ENCODE results near the gene PP2D1. TPM values are rescaled to one million over a fixed set of nuclear protein-coding genes. Genes with fewer than 3 reads are reported as not detected.
A peak's percentile ranks its signal among the peaks of the same experiment; 100 is the strongest.

PP2D1 gene
- total and polyA plus RNA-seq, 9 of the 15 experiments (the other 6 are each of a cell fraction or from before 2014, with no cell fraction given), result 0.07 to 0.10 TPM; not detected in 7

DNA sequence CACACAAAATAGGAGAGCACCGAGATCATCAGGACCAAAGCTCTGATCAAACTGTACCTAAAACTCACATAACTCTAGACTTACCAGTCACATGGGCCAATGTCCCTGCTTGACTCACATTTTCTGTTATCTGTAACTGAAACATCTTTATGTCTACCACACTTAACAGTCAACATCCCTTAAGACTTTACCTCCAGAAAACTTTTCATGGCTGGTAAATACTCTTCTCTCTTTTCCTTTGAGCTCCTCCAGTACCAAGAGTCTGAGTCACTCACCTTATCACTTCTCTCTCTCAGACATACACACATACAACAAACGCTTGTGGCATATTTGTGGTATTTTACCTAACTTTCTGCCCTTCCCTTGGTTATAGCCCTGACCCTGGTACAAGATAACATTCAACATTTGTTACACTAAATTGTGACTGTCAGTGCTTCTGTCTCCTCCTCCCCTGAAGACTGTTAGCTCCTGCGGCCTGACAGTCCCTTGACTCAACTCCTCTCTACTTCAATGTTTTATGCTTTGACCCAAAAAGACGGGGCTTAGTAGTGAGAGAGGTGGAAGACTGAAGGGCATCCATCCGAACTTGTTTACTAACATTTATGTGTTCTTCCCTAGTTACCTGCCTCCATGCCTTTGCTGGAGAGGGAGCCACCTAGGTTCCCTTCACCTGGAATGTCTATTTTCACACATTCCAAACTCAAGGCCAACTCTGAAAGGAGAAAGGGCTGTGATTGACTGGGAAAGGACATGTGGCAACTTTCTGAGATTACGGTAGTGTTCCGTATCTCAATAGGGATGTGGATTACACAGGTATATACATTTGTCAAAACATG, 74.4 kb downstream of the PP2D1 start (continued):
- TF ChIP-seq, protein P1, sequence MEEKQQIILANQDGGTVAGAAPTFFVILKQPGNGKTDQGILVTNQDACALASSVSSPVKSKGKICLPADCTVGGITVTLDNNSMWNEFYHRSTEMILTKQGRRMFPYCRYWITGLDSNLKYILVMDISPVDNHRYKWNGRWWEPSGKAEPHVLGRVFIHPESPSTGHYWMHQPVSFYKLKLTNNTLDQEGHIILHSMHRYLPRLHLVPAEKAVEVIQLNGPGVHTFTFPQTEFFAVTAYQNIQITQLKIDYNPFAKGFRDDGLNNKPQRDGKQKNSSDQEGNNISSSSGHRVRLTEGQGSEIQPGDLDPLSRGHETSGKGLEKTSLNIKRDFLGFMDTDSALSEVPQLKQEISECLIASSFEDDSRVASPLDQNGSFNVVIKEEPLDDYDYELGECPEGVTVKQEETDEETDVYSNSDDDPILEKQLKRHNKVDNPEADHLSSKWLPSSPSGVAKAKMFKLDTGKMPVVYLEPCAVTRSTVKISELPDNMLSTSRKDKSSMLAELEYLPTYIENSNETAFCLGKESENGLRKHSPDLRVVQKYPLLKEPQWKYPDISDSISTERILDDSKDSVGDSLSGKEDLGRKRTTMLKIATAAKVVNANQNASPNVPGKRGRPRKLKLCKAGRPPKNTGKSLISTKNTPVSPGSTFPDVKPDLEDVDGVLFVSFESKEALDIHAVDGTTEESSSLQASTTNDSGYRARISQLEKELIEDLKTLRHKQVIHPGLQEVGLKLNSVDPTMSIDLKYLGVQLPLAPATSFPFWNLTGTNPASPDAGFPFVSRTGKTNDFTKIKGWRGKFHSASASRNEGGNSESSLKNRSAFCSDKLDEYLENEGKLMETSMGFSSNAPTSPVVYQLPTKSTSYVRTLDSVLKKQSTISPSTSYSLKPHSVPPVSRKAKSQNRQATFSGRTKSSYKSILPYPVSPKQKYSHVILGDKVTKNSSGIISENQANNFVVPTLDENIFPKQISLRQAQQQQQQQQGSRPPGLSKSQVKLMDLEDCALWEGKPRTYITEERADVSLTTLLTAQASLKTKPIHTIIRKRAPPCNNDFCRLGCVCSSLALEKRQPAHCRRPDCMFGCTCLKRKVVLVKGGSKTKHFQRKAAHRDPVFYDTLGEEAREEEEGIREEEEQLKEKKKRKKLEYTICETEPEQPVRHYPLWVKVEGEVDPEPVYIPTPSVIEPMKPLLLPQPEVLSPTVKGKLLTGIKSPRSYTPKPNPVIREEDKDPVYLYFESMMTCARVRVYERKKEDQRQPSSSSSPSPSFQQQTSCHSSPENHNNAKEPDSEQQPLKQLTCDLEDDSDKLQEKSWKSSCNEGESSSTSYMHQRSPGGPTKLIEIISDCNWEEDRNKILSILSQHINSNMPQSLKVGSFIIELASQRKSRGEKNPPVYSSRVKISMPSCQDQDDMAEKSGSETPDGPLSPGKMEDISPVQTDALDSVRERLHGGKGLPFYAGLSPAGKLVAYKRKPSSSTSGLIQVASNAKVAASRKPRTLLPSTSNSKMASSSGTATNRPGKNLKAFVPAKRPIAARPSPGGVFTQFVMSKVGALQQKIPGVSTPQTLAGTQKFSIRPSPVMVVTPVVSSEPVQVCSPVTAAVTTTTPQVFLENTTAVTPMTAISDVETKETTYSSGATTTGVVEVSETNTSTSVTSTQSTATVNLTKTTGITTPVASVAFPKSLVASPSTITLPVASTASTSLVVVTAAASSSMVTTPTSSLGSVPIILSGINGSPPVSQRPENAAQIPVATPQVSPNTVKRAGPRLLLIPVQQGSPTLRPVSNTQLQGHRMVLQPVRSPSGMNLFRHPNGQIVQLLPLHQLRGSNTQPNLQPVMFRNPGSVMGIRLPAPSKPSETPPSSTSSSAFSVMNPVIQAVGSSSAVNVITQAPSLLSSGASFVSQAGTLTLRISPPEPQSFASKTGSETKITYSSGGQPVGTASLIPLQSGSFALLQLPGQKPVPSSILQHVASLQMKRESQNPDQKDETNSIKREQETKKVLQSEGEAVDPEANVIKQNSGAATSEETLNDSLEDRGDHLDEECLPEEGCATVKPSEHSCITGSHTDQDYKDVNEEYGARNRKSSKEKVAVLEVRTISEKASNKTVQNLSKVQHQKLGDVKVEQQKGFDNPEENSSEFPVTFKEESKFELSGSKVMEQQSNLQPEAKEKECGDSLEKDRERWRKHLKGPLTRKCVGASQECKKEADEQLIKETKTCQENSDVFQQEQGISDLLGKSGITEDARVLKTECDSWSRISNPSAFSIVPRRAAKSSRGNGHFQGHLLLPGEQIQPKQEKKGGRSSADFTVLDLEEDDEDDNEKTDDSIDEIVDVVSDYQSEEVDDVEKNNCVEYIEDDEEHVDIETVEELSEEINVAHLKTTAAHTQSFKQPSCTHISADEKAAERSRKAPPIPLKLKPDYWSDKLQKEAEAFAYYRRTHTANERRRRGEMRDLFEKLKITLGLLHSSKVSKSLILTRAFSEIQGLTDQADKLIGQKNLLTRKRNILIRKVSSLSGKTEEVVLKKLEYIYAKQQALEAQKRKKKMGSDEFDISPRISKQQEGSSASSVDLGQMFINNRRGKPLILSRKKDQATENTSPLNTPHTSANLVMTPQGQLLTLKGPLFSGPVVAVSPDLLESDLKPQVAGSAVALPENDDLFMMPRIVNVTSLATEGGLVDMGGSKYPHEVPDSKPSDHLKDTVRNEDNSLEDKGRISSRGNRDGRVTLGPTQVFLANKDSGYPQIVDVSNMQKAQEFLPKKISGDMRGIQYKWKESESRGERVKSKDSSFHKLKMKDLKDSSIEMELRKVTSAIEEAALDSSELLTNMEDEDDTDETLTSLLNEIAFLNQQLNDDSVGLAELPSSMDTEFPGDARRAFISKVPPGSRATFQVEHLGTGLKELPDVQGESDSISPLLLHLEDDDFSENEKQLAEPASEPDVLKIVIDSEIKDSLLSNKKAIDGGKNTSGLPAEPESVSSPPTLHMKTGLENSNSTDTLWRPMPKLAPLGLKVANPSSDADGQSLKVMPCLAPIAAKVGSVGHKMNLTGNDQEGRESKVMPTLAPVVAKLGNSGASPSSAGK (IDR thresholded peaks at IDR 0.05), result no peak
- TF ChIP-seq, protein P2, sequence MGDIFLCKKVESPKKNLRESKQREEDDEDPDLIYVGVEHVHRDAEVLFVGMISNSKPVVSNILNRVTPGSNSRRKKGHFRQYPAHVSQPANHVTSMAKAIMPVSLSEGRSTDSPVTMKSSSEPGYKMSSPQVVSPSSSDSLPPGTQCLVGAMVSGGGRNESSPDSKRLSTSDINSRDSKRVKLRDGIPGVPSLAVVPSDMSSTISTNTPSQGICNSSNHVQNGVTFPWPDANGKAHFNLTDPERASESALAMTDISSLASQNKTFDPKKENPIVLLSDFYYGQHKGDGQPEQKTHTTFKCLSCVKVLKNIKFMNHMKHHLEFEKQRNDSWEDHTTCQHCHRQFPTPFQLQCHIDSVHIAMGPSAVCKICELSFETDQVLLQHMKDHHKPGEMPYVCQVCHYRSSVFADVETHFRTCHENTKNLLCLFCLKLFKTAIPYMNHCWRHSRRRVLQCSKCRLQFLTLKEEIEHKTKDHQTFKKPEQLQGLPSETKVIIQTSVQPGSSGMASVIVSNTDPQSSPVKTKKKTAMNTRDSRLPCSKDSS (IDR thresholded peaks at IDR 0.05; ENCODE audit: low read depth, partially characterized antibody), result no peak
- TF ChIP-seq L3MBTL2 (IDR thresholded peaks at IDR 0.05) (peak; percentile 19; the same call in 1 of the 2 replicates), NCOR1 (IDR thresholded peaks at IDR 0.05) (peak; percentile 84), ADNP (tag; IDR thresholded peaks at IDR 0.05) (peak; percentile 72; the same call in 1 of the 2 replicates), ZC3H8 (IDR thresholded peaks at IDR 0.05) (no peak), SETDB1 (IDR thresholded peaks at IDR 0.05; ENCODE audit: low read length) (no peak), ZNF551 (CRISPR knock-in tag; IDR thresholded peaks at IDR 0.05) (no peak), XRCC3 (IDR thresholded peaks at IDR 0.05) (no peak), ARHGAP35 (IDR thresholded peaks at IDR 0.05; ENCODE audit: partially characterized antibody) (no peak), ZNF239 (CRISPR knock-in tag; IDR thresholded peaks at IDR 0.05) (no peak), RB1 (IDR thresholded peaks at IDR 0.05; ENCODE audit: low read depth) (no peak)
- TF ChIP-seq, protein P3, sequence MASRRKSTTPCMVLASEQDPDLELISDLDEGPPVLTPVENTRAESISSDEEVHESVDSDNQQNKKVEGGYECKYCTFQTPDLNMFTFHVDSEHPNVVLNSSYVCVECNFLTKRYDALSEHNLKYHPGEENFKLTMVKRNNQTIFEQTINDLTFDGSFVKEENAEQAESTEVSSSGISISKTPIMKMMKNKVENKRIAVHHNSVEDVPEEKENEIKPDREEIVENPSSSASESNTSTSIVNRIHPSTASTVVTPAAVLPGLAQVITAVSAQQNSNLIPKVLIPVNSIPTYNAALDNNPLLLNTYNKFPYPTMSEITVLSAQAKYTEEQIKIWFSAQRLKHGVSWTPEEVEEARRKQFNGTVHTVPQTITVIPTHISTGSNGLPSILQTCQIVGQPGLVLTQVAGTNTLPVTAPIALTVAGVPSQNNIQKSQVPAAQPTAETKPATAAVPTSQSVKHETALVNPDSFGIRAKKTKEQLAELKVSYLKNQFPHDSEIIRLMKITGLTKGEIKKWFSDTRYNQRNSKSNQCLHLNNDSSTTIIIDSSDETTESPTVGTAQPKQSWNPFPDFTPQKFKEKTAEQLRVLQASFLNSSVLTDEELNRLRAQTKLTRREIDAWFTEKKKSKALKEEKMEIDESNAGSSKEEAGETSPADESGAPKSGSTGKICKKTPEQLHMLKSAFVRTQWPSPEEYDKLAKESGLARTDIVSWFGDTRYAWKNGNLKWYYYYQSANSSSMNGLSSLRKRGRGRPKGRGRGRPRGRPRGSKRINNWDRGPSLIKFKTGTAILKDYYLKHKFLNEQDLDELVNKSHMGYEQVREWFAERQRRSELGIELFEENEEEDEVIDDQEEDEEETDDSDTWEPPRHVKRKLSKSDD (conservative IDR thresholded peaks at IDR 0.05; ENCODE audit: low read length), result no peak

Measured in K562 (cell line).